Body of pancreas (tissue), 4 donors: ENCODE results near the gene LCLAT1.

Experiments
- POLR2A ChIP-seq, 3 donors: fragments of 450-650 bp; IDR thresholded peaks; one replicate each; pipeline ENCODE4 v1.6.1; 2016; ENCODE audit warnings: antibody characterized with exemption in 3 of 3, mild to moderate bottlenecking in 2 of 3
- TF ChIP-seq, protein P1 (sequence below), 7 experiments: fragments of 450-650 bp in 4 of 7; fragments of 200-600 bp in 3 of 7; sonication (generic) in 3 of 7; IDR thresholded peaks; one replicate each; pipeline ENCODE4 v1.5.1; 2016 to 2019; ENCODE audit warnings: antibody characterized with exemption in 7 of 7

DNA sequence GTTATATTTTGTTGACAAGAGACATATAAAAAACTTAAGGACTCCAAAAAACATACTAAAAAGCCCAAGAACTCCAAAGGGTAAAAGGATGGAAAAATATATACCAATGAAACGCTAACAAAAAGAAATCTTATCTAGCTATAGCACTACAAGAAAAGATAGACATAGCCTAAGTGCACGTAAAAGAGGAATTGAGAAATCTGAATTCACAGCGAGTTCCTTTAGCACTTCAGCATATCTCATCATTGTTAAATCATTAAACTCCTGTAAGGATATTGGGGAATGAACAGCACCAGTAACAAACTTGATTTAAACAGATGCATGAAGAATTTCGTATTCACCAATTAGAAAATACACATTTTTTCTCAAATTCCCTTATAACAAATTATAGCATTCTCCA is 226.1 kb downstream of the LCLAT1 start:
- TF ChIP-seq, protein P1, sequence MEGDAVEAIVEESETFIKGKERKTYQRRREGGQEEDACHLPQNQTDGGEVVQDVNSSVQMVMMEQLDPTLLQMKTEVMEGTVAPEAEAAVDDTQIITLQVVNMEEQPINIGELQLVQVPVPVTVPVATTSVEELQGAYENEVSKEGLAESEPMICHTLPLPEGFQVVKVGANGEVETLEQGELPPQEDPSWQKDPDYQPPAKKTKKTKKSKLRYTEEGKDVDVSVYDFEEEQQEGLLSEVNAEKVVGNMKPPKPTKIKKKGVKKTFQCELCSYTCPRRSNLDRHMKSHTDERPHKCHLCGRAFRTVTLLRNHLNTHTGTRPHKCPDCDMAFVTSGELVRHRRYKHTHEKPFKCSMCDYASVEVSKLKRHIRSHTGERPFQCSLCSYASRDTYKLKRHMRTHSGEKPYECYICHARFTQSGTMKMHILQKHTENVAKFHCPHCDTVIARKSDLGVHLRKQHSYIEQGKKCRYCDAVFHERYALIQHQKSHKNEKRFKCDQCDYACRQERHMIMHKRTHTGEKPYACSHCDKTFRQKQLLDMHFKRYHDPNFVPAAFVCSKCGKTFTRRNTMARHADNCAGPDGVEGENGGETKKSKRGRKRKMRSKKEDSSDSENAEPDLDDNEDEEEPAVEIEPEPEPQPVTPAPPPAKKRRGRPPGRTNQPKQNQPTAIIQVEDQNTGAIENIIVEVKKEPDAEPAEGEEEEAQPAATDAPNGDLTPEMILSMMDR (IDR thresholded peaks at IDR 0.05) = no peak
- TF ChIP-seq POLR2A (IDR thresholded peaks at IDR 0.05) = no peak
